Nephron (organoid): ENCODE results near the gene ZNF358.

Experiments
- H3K27ac Mint-ChIP-seq, 3 experiments: 2 replicates each; pipeline ENCODE4 v1.8.0; 2020; ENCODE audit warnings: mixed read lengths in 3 of 3, mild to moderate bottlenecking in 2 of 3, moderate library complexity in 1 of 3
- H3K27me3 Mint-ChIP-seq: 2 replicates; pipeline ENCODE4 v1.8.0; 2021; ENCODE audit warnings: low read depth, mild to moderate bottlenecking, moderate library complexity, mixed read lengths
- H3K36me3 Mint-ChIP-seq: 2 replicates; pipeline ENCODE4 v1.8.0; 2020; ENCODE audit warnings: low read depth, mixed read lengths
- H3K4me1 Mint-ChIP-seq: 2 replicates; pipeline ENCODE4 v1.8.0; 2020; ENCODE audit warnings: mixed read lengths
- H3K4me3 Mint-ChIP-seq, 3 experiments: 2 replicates each; pipeline ENCODE4 v1.8.0; 2020; ENCODE audit warnings: mild to moderate bottlenecking in 3 of 3, mixed read lengths in 3 of 3, moderate library complexity in 2 of 3
- H3K9me3 Mint-ChIP-seq: 2 replicates; pipeline ENCODE4 v1.8.0; 2020; ENCODE audit warnings: mixed read lengths
- TF ChIP-seq, protein P1 (sequence below), 3 experiments: fragments of 200-600 bp; sonication (generic); IDR thresholded peaks; one replicate each; pipeline ENCODE4 v1.5.0; 2021; ENCODE audit warnings: antibody characterized with exemption in 3 of 3; ENCODE audit not compliant: unreplicated experiment in 3 of 3

ZNF358 gene

DNA sequence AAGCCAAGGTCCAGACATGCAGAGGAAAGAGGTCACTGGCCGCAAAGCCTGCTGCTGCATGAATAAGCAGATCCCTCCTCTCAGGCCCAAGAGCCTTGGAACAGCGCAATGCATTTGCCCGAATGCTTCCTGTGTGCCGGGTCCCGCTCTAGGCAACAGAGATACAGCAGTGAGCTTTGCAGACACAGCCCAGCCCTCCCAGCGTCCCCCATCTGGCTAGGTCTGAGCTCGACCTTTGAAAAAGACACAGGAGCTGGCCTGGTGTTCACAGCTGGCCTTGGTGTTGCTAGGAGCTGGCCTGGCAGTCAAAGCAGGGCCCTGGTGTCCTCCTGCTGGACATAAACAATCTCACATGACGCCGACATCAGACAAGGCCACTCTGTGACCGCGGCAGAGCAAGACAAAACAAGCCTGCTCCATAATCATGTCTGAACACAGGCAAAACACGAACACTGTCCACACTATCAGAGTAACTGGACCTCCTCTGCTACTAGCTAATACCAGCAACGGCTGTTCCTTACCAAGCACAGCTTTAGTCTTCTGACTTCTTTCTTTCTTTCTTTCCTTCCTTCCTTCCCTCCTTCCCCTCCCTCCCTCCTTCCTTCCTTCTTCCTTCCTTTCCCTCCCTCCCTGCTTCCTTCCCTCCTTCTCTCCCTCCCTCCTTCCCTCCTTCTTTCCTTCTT is 21.3 kb upstream of the ZNF358 start:
- H3K9me3 Mint-ChIP-seq = no peaks in the 10 kb centered on the region
- peaks cover 13% of the 10 kb centered on the region for H3K27me3 Mint-ChIP-seq
- peaks cover 13% of the 10 kb centered on the region for H3K4me1 Mint-ChIP-seq
- H3K36me3 Mint-ChIP-seq = no peaks in the 10 kb centered on the region
- H3K27ac Mint-ChIP-seq = peak overlapping the region; percentile 84 to 96 (median 94)
- H3K4me3 Mint-ChIP-seq = peak overlapping the region in 1 of 3 experiments; percentile 26
- TF ChIP-seq, protein P1, sequence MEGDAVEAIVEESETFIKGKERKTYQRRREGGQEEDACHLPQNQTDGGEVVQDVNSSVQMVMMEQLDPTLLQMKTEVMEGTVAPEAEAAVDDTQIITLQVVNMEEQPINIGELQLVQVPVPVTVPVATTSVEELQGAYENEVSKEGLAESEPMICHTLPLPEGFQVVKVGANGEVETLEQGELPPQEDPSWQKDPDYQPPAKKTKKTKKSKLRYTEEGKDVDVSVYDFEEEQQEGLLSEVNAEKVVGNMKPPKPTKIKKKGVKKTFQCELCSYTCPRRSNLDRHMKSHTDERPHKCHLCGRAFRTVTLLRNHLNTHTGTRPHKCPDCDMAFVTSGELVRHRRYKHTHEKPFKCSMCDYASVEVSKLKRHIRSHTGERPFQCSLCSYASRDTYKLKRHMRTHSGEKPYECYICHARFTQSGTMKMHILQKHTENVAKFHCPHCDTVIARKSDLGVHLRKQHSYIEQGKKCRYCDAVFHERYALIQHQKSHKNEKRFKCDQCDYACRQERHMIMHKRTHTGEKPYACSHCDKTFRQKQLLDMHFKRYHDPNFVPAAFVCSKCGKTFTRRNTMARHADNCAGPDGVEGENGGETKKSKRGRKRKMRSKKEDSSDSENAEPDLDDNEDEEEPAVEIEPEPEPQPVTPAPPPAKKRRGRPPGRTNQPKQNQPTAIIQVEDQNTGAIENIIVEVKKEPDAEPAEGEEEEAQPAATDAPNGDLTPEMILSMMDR (IDR thresholded peaks at IDR 0.05; ENCODE audit: unreplicated experiment in 3 of 3) = peak in 2 of 3 experiments; percentile 24 to 28

DNA sequence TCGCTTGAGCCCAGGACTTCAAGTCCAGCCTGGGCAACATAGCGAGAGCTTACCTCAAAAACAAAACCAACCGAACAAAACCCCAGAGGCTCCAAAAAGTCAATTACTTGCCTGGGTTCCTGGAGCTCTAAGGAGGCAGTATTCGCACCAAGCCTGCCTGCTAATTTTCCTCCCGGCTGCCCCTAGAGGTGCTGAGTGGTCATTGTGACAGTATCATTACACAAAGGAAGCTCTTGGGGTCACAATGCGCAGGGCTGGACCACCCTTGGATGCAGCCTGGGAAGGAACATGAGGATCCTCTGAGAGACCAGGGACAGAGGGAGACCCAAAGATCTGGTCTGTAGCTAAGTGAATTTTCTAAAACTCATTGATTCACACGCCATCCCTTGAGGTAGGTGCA is 18.6 kb upstream of the ZNF358 start:
- no peak overlapping the region for H3K27ac Mint-ChIP-seq
- no peaks in the 10 kb centered on the region for H3K9me3 Mint-ChIP-seq
- TF ChIP-seq, protein P1 (IDR thresholded peaks at IDR 0.05; ENCODE audit: unreplicated experiment in 3 of 3) = peak; percentile 31 to 39 (median 36)
- H3K4me1 Mint-ChIP-seq = peaks cover 6% of the 10 kb centered on the region
- peak overlapping the region in 2 of 3 experiments; percentile 15 to 37 for H3K4me3 Mint-ChIP-seq
- H3K27me3 Mint-ChIP-seq = peaks cover 27% of the 10 kb centered on the region
- no peaks in the 10 kb centered on the region for H3K36me3 Mint-ChIP-seq

DNA sequence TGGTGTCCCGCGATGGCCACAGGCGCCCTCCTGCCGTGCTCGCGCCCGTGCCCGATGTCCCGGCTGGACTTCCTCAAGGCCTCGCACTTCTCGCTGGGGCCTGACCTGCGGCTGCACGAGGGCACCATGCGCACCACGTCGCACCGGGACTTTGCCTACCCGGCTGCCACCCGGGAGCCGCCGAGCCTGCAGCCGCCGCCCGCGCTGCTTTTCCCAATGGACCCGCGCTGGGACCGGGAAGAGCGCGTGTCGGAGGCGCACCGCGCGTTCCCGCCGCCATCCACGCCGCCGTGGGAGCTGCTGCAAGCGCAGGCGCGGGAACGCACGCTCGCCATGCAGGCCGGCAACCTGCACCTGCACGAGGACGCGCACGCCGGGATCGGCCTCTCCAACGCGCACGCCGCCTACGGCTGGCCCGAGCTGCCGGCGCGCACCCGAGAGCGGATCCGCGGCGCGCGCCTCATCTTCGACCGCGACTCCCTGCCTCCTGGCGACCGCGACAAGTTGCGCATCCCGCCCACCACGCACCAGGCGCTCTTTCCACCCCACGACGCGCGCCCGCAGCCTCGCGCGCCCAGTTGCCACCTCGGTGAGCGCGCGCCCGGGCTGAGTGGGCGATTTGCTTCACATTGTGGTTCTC is 15.0 kb upstream of the ZNF358 start:
- TF ChIP-seq, protein P1 (IDR thresholded peaks at IDR 0.05; ENCODE audit: unreplicated experiment in 3 of 3) = peak in 1 of 3 experiments; percentile 21
- Mint-ChIP-seq H3K36me3 (no peaks in the 10 kb centered on the region), H3K27me3 (peaks cover 32% of the 10 kb centered on the region), H3K27ac (no peak overlapping the region), H3K4me3 (peak overlapping the region; percentile 73 to 77 (median 75)), H3K4me1 (no peaks in the 10 kb centered on the region), H3K9me3 (no peaks in the 10 kb centered on the region)

- no peaks in the 10 kb centered on the region for H3K36me3 Mint-ChIP-seq
- H3K27me3 Mint-ChIP-seq = peaks cover 23% of the 10 kb centered on the region
- TF ChIP-seq, protein P1 (IDR thresholded peaks at IDR 0.05; ENCODE audit: unreplicated experiment in 3 of 3) = no peak
- no peaks in the 10 kb centered on the region for H3K4me1 Mint-ChIP-seq
- no peak overlapping the region for H3K27ac Mint-ChIP-seq
- no peaks in the 10 kb centered on the region for H3K9me3 Mint-ChIP-seq
- H3K4me3 Mint-ChIP-seq = peak overlapping the region in 1 of 3 experiments; percentile 25
Measured at GRCh38 chr19:7502552-7502951, 13.4 kb upstream of the ZNF358 start.

GRCh38 chr19:7504684-7505083 is 11.2 kb upstream of the ZNF358 start:
- Mint-ChIP-seq H3K4me1 (no peaks in the 10 kb centered on the region), H3K27me3 (peaks cover 24% of the 10 kb centered on the region), H3K4me3 (no peak overlapping the region), H3K36me3 (no peaks in the 10 kb centered on the region), H3K27ac (no peak overlapping the region), H3K9me3 (no peaks in the 10 kb centered on the region)
- TF ChIP-seq, protein P1 (IDR thresholded peaks at IDR 0.05; ENCODE audit: unreplicated experiment in 3 of 3) = no peak
